ENCODE results near the gene PTRH2.
A peak's percentile ranks its signal among the peaks of the same experiment; 100 is the strongest.
"Not testable (repeated sequence)": the region's sequence is repeated elsewhere in the genome, so short reads cannot be mapped to it uniquely, and the experiment has no call there.

PTRH2 gene

GRCh38 chr17:59707149-59707970 lies at the start of gene PTRH2, which contains the start of gene VMP1:
Gene PTRH2 (minus strand): TSS chr17:59707430. CDS start chr17:59697978, 9,452 bp downstream.
Gene VMP1 (plus strand): TSS chr17:59707654. CDS start chr17:59731447, 23,793 bp downstream.
- TF ChIP-seq CTCF (conservative IDR thresholded peaks at IDR 0.05; ENCODE audit: low read depth, low read length) = no peak
- peak within 1 kb of the TSS; percentile 86 for H3K4me3 ChIP-seq (ENCODE audit: low read depth, low read length)
- DNase-seq (ENCODE audit: low read depth) = peak; percentile 100

- peak; percentile 76 for DNase-seq (ENCODE audit: low read depth)
- no peak for TF ChIP-seq CTCF (conservative IDR thresholded peaks at IDR 0.05; ENCODE audit: low read depth, low read length)
- H3K4me3 ChIP-seq (ENCODE audit: low read depth, low read length) = no peak overlapping the region
Observed at GRCh38 chr17:59756236-59756818, 49.1 kb upstream of the PTRH2 start.

- not testable (repeated sequence) for H3K4me3 ChIP-seq (ENCODE audit: low read depth, low read length); DNase-seq (ENCODE audit: low read depth)
Observed at GRCh38 chr17:59755069-59755468, 47.8 kb upstream of the PTRH2 start.

GRCh38 chr17:59754552-59754951 lies 47.3 kb upstream of the PTRH2 start:
- DNase-seq (ENCODE audit: low read depth) = peak; percentile 96
- H3K4me3 ChIP-seq (ENCODE audit: low read depth, low read length) = no peak overlapping the region
- no peak for TF ChIP-seq CTCF (conservative IDR thresholded peaks at IDR 0.05; ENCODE audit: low read depth, low read length)

- peak; percentile 96 for DNase-seq (ENCODE audit: low read depth)
- TF ChIP-seq CTCF (conservative IDR thresholded peaks at IDR 0.05; ENCODE audit: low read depth, low read length) = peak; percentile 72
- no peak overlapping the region for H3K4me3 ChIP-seq (ENCODE audit: low read depth, low read length)
Observed at GRCh38 chr17:59753522-59754467, 46.6 kb upstream of the PTRH2 start.

- no peak for DNase-seq (ENCODE audit: low read depth)
- no peak overlapping the region for H3K4me3 ChIP-seq (ENCODE audit: low read depth, low read length)
- no peak for TF ChIP-seq CTCF (conservative IDR thresholded peaks at IDR 0.05; ENCODE audit: low read depth, low read length)
Observed at GRCh38 chr17:59752922-59753321, 45.7 kb upstream of the PTRH2 start.

GRCh38 chr17:59752446-59752845 lies 45.2 kb upstream of the PTRH2 start:
- no peak for DNase-seq (ENCODE audit: low read depth)
- no peak overlapping the region for H3K4me3 ChIP-seq (ENCODE audit: low read depth, low read length)
- TF ChIP-seq CTCF (conservative IDR thresholded peaks at IDR 0.05; ENCODE audit: low read depth, low read length) = no peak

Measured in choroid plexus epithelial cell (primary cell).